Neuronal stem cell (in vitro differentiated cells): Measurements from ENCODE around the gene TBCEL.

ENCODE experiments used
- DNase-seq: peaks from one replicate; pipeline ENCODE4 v3.0.0-alpha.2; 2013; ENCODE audit warnings: low spot score
- H2AFZ ChIP-seq: one replicate; pipeline ENCODE4 v1.6.1; 2013; ENCODE audit warnings: mild to moderate bottlenecking, low read length, inconsistent platforms
- H2AK5ac ChIP-seq: 2 replicates; pipeline ENCODE4 v1.6.1; 2013; ENCODE audit warnings: low read depth, mild to moderate bottlenecking, inconsistent platforms, low read length, moderate library complexity, mixed read lengths
- H2BK120ac ChIP-seq: 2 replicates; pipeline ENCODE4 v1.6.1; 2013; ENCODE audit warnings: low read depth, mild to moderate bottlenecking, inconsistent platforms, low read length, moderate library complexity, mixed read lengths
- H2BK12ac ChIP-seq: one replicate; pipeline ENCODE4 v1.6.1; 2013; ENCODE audit warnings: low read length, inconsistent platforms
- H2BK15ac ChIP-seq: 2 replicates; pipeline ENCODE4 v1.6.1; 2013; ENCODE audit warnings: mild to moderate bottlenecking, low read length, inconsistent platforms, mixed read lengths
- H2BK5ac ChIP-seq: one replicate; pipeline ENCODE4 v1.6.1; 2013; ENCODE audit warnings: inconsistent platforms, mild to moderate bottlenecking, low read length, moderate library complexity
- H3K14ac ChIP-seq: one replicate; pipeline ENCODE4 v1.6.1; 2013; ENCODE audit warnings: low read length, inconsistent platforms
- H3K18ac ChIP-seq: 2 replicates; pipeline ENCODE4 v1.6.1; 2013; ENCODE audit warnings: low read length, inconsistent platforms
- H3K23ac ChIP-seq: 2 replicates; pipeline ENCODE4 v1.6.1; 2013; ENCODE audit warnings: low read depth, mild to moderate bottlenecking, mixed read lengths, low read length, inconsistent platforms; ENCODE audit not compliant: poor library complexity
- H3K27ac ChIP-seq: replicated peaks from 3 replicates; pipeline ENCODE4 v1.5.1; 2013; ENCODE audit warnings: low read length, inconsistent platforms
- H3K27me3 ChIP-seq, 3 experiments: 2 replicates each; pipeline ENCODE4 v1.6.1; 2013; ENCODE audit warnings: low read length in 3 of 3, mild to moderate bottlenecking in 2 of 3, inconsistent platforms in 1 of 3, low read depth in 1 of 3, mixed read lengths in 1 of 3, moderate library complexity in 1 of 3; ENCODE audit not compliant: control insufficient read depth in 3 of 3, insufficient read depth in 3 of 3
- H3K36me3 ChIP-seq, 2 donors: replicated peaks in 1 of 2; 2 replicates each; pipeline ENCODE4 v1.6.1; 2013; ENCODE audit warnings: low read length in 2 of 2; ENCODE audit not compliant: control insufficient read depth in 2 of 2, insufficient read depth in 2 of 2
- H3K4ac ChIP-seq: 2 replicates; pipeline ENCODE4 v1.6.1; 2013; ENCODE audit warnings: inconsistent platforms, mild to moderate bottlenecking, low read length, moderate library complexity
- H3K4me1 ChIP-seq, 2 donors: 1 replicate in 1 of 2; 2 replicates in 1 of 2; pipeline ENCODE4 v1.6.1; 2013; ENCODE audit warnings: low read length in 2 of 2, low read depth in 1 of 2; ENCODE audit not compliant: control insufficient read depth in 2 of 2, insufficient read depth in 1 of 2
- H3K4me2 ChIP-seq: one replicate; pipeline ENCODE4 v1.6.1; 2013; ENCODE audit warnings: mild to moderate bottlenecking, low read length, inconsistent platforms; ENCODE audit not compliant: insufficient read depth, poor library complexity, severe bottlenecking
- H3K4me3 ChIP-seq, 2 donors: 2 replicates each; pipeline ENCODE4 v1.5.1; 2013; ENCODE audit warnings: low read length in 2 of 2, mild to moderate bottlenecking in 2 of 2, inconsistent platforms in 1 of 2, moderate library complexity in 1 of 2
- H3K79me1 ChIP-seq: one replicate; pipeline ENCODE4 v1.6.1; 2013; ENCODE audit warnings: low read depth, mild to moderate bottlenecking, inconsistent platforms, low read length, moderate library complexity
- H3K9ac ChIP-seq: one replicate; pipeline ENCODE4 v1.6.1; 2013; ENCODE audit warnings: mild to moderate bottlenecking, low read depth, low read length, inconsistent platforms; ENCODE audit not compliant: poor library complexity
- H3K9me3 ChIP-seq, 2 donors: replicated peaks in 1 of 2; 2 replicates each; pipeline versions ENCODE3 to v1.6.1; 2013; ENCODE audit warnings: low read length in 2 of 2, mild to moderate bottlenecking in 2 of 2, inconsistent platforms in 1 of 2, low read depth in 1 of 2, mixed read lengths in 1 of 2, moderate library complexity in 1 of 2; ENCODE audit not compliant: control insufficient read depth in 2 of 2, insufficient read depth in 1 of 2
- H4K8ac ChIP-seq: one replicate; pipeline ENCODE4 v1.6.1; 2013; ENCODE audit warnings: low read depth, mild to moderate bottlenecking, inconsistent platforms, low read length, moderate library complexity
- H4K91ac ChIP-seq: one replicate; pipeline ENCODE4 v1.6.1; 2013; ENCODE audit warnings: low read length, low read depth, mild to moderate bottlenecking, inconsistent platforms; ENCODE audit not compliant: poor library complexity
- WGBS, 2 donors: extraction: QIAGEN DNeasy Blood & Tissue Kit; methylation state at CpG; one replicate each; pipeline ENCODE4 v1.1.7; 2013; ENCODE audit warnings: missing lambda C conversion rate in 2 of 2, mixed read lengths in 1 of 2; ENCODE audit not compliant: insufficient read length in 2 of 2, insufficient replicate concordance in 1 of 2; ENCODE audit errors: extremely low coverage in 2 of 2; 5-methylcytosine and 5-hydroxymethylcytosine counted together

The TBCEL gene

GRCh38 chr11:120991830-120992686, 31.8 kb upstream of the TBCEL start:
- Histone ChIP-seq H4K91ac (no peak overlapping the region), H3K23ac (peak overlapping the region; percentile 87), H3K4me3 (peak overlapping the region in 1 of 2 donors; percentile 65), H2BK15ac (no peak overlapping the region), H2BK12ac (no peak overlapping the region), H2AFZ (no peak overlapping the region), H3K4ac (no peak overlapping the region), H3K9ac (no peak overlapping the region), H4K8ac (peak overlapping the region; percentile 56), H3K27me3 (peaks cover 0 to 64% (median 0%) of the 10 kb centered on the region in 3 experiments), H3K79me1 (no peaks in the 10 kb centered on the region), H2BK5ac (no peak overlapping the region), H2AK5ac (no peak overlapping the region), H3K14ac (peak overlapping the region; percentile 50), H3K9me3 (no peaks in the 10 kb centered on the region), H3K36me3 (no peaks in the 10 kb centered on the region), H3K4me2 (no peak overlapping the region), H3K27ac (no peak overlapping the region), H3K18ac (no peak overlapping the region), H2BK120ac (no peak overlapping the region), H3K4me1 (peaks cover 3 to 5% of the 10 kb centered on the region in 2 donors)
- no peak for DNase-seq
- WGBS, 2 donors: no CpG with 5 or more reads among the region's 10 CpGs

- H3K79me1 ChIP-seq: no peaks in the 10 kb centered on the region
- H3K9ac ChIP-seq: no peak overlapping the region
- no peaks in the 10 kb centered on the region for H3K9me3 ChIP-seq
- no peak overlapping the region for H3K14ac ChIP-seq
- H3K4ac ChIP-seq: no peak overlapping the region
- H3K27me3 ChIP-seq: peaks cover 0 to 47% (median 0%) of the 10 kb centered on the region in 3 experiments
- H3K4me3 ChIP-seq: no peak overlapping the region
- H2BK120ac ChIP-seq: no peak overlapping the region
- no peak for DNase-seq
- no peak overlapping the region for H3K18ac ChIP-seq
- no peak overlapping the region for H3K4me2 ChIP-seq
- H2BK12ac ChIP-seq: no peak overlapping the region
- no peak overlapping the region for H2AK5ac ChIP-seq
- no peak overlapping the region for H2BK5ac ChIP-seq
- H3K27ac ChIP-seq: no peak overlapping the region
- no peaks in the 10 kb centered on the region for H3K36me3 ChIP-seq
- no CpG with 5 or more reads among the region's 1 CpG for WGBS, 2 donors
- H2AFZ ChIP-seq: no peak overlapping the region
- H3K4me1 ChIP-seq: peaks cover 0 to 1% of the 10 kb centered on the region in 2 donors
- no peak overlapping the region for H3K23ac ChIP-seq
- no peak overlapping the region for H4K91ac ChIP-seq
- no peak overlapping the region for H2BK15ac ChIP-seq
- no peak overlapping the region for H4K8ac ChIP-seq
Observed at GRCh38 chr11:120994091-120994859, 29.6 kb upstream of the TBCEL start.

DNA sequence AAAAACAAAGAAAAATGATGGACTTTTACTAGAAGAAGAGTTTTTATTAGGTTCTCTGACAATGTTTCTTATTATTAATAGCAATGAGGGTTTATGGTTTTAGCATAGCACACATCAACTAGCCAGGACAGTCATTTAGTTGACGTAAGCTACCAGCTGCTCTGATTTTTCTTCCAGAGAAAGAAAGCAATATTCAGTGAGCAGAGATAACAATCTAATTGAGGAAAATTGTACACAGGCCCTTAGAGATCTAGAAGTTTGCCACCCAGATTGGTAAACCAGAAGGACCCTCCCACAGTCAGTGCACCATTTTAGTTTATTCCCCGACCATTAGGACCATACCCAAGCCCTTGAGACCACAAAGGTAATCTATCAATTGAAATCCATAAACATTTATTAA, 28.7 kb upstream of the TBCEL start:
- H2BK120ac ChIP-seq: no peak overlapping the region
- no peaks in the 10 kb centered on the region for H3K36me3 ChIP-seq
- no peak overlapping the region for H3K18ac ChIP-seq
- H3K9ac ChIP-seq: no peak overlapping the region
- H2AK5ac ChIP-seq: no peak overlapping the region
- H4K91ac ChIP-seq: no peak overlapping the region
- no peak overlapping the region for H3K27ac ChIP-seq
- DNase-seq: no peak
- H3K79me1 ChIP-seq: no peaks in the 10 kb centered on the region
- H3K4me2 ChIP-seq: no peak overlapping the region
- no peak overlapping the region for H3K23ac ChIP-seq
- H3K4me1 ChIP-seq: peaks cover 0 to 1% of the 10 kb centered on the region in 2 donors
- no peaks in the 10 kb centered on the region for H3K9me3 ChIP-seq
- H3K14ac ChIP-seq: no peak overlapping the region
- no peak overlapping the region for H2AFZ ChIP-seq
- WGBS, 2 donors: no CpG with 5 or more reads among the region's 2 CpGs
- H3K27me3 ChIP-seq: peaks cover 0 to 38% (median 0%) of the 10 kb centered on the region in 3 experiments
- H2BK15ac ChIP-seq: no peak overlapping the region
- H3K4ac ChIP-seq: no peak overlapping the region
- no peak overlapping the region for H3K4me3 ChIP-seq
- no peak overlapping the region for H2BK12ac ChIP-seq
- no peak overlapping the region for H4K8ac ChIP-seq
- H2BK5ac ChIP-seq: no peak overlapping the region

GRCh38 chr11:120996973-120997372, 26.9 kb upstream of the TBCEL start:
- Histone ChIP-seq H3K4me2 (no peak overlapping the region), H2BK120ac (no peak overlapping the region), H3K18ac (no peak overlapping the region), H4K91ac (no peak overlapping the region), H3K4me3 (no peak overlapping the region), H2BK15ac (no peak overlapping the region), H3K14ac (no peak overlapping the region), H3K9me3 (no peaks in the 10 kb centered on the region), H3K27me3 (peaks cover 0 to 24% (median 0%) of the 10 kb centered on the region in 3 experiments), H2BK12ac (no peak overlapping the region), H4K8ac (no peak overlapping the region), H3K27ac (no peak overlapping the region), H3K36me3 (no peaks in the 10 kb centered on the region), H2AK5ac (no peak overlapping the region), H3K4me1 (no peaks in the 10 kb centered on the region), H3K23ac (no peak overlapping the region), H2AFZ (no peak overlapping the region), H3K79me1 (no peaks in the 10 kb centered on the region), H2BK5ac (no peak overlapping the region), H3K9ac (no peak overlapping the region), H3K4ac (no peak overlapping the region)
- no peak for DNase-seq
- no CpG with 5 or more reads among the region's 5 CpGs for WGBS, 2 donors
